Brain microvascular endothelial cell (primary cell): ENCODE results near the gene C16orf92.
A peak's percentile ranks its signal among the peaks of the same experiment; 100 is the strongest.

Experiments used
- DNase-seq: peaks from one replicate; pipeline ENCODE4 v3.0.0-alpha.2; 2020
- H3K27ac ChIP-seq: fragments of 250-450 bp; sonication (Bioruptor Pico); 2 replicates; pipeline ENCODE4 v1.5.1; 2020; ENCODE audit warnings: mild to moderate bottlenecking, moderate library complexity
- H3K27me3 ChIP-seq: fragments of 250-450 bp; sonication (Bioruptor Pico); replicated peaks from 2 replicates; pipeline ENCODE4 v1.5.1; 2020; ENCODE audit warnings: mild to moderate bottlenecking
- H3K36me3 ChIP-seq: fragments of 250-450 bp; sonication (Bioruptor Pico); replicated peaks from 2 replicates; pipeline ENCODE4 v1.5.1; 2020; ENCODE audit warnings: mild to moderate bottlenecking
- H3K4me3 ChIP-seq: 2 replicates; pipeline ENCODE4 v1.5.1; 2011; ENCODE audit warnings: low read depth, mild to moderate bottlenecking, control low read depth, low read length, moderate library complexity
- CTCF ChIP-seq: IDR thresholded peaks from 2 replicates; pipeline ENCODE4 v1.5.1; 2011; ENCODE audit warnings: low read depth, mild to moderate bottlenecking, moderate library complexity, low read length, control low read depth, inconsistent platforms; ENCODE audit errors: missing control alignments
- in situ Hi-C: cut with HindIII; loops from 2 replicates; pipeline ENCODE4 v1.10.0; 2017; ENCODE audit warnings: low sequenced_read_pairs, low pct_ligation_motif_present

C16orf92 gene

GRCh38 chr16:30046178-30046577 is 23.2 kb downstream of the C16orf92 start:
- no peak for TF ChIP-seq CTCF
- H3K4me3 ChIP-seq = no peak overlapping the region
- no peaks in the 10 kb centered on the region for H3K27me3 ChIP-seq
- no peak for DNase-seq
- H3K36me3 ChIP-seq = no peaks in the 10 kb centered on the region
- H3K27ac ChIP-seq = no peak overlapping the region
- in situ Hi-C loops = no loop called here

DNA sequence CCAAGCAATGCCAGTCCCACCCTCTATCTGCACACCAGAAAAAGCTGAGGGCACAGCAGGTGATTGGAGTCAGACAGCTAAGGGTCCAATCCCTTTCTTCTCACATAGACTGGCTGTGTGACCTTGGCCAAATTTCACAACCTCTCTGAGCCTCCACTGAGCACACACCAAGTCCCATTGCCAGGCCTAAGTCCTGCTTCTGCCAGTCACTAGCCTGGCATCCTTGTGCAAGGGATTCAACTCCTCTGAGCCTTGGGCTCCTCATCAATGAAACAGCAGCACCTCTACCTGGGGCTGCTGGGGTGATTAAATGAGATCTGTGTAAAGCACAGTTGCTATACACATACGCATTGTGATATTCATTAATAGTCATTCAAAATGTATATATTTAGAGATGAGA is 23.6 kb downstream of the C16orf92 start:
- Histone ChIP-seq H3K36me3 (no peaks in the 10 kb centered on the region), H3K27me3 (no peaks in the 10 kb centered on the region), H3K27ac (no peak overlapping the region), H3K4me3 (no peak overlapping the region)
- in situ Hi-C loops = no loop called here
- no peak for TF ChIP-seq CTCF
- no peak for DNase-seq

DNA sequence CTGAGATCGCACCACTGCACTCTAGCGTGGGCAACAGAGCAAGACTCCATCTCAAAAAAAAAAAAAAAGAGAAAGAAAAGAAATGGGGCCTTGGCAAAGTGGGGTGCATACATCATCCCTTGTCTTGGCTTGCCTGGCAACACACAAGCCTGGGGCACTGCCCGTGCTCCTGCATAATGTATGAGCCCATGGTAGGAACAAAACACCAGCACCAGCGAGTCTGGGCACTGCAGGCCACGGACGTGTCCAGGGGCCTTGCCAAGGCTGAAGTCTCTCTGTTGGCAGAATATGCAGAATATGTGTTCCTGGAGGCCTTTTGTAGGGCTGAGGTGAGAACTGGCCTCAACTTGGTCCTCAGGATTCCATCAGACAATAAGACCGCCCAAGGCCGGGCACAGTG is 26.9 kb downstream of the C16orf92 start:
- Histone ChIP-seq H3K36me3 (no peaks in the 10 kb centered on the region), H3K4me3 (no peak overlapping the region), H3K27me3 (no peaks in the 10 kb centered on the region), H3K27ac (no peak overlapping the region)
- DNase-seq = no peak
- no peak for TF ChIP-seq CTCF
- in situ Hi-C loops = no loop called here

GRCh38 chr16:30051518-30051917 is 28.5 kb downstream of the C16orf92 start:
- Histone ChIP-seq H3K27ac (peak overlapping the region; percentile 76), H3K4me3 (no peak overlapping the region), H3K36me3 (no peaks in the 10 kb centered on the region), H3K27me3 (no peaks in the 10 kb centered on the region)
- in situ Hi-C loops = no loop called here
- peak; percentile 82 for DNase-seq
- no peak for TF ChIP-seq CTCF

DNA sequence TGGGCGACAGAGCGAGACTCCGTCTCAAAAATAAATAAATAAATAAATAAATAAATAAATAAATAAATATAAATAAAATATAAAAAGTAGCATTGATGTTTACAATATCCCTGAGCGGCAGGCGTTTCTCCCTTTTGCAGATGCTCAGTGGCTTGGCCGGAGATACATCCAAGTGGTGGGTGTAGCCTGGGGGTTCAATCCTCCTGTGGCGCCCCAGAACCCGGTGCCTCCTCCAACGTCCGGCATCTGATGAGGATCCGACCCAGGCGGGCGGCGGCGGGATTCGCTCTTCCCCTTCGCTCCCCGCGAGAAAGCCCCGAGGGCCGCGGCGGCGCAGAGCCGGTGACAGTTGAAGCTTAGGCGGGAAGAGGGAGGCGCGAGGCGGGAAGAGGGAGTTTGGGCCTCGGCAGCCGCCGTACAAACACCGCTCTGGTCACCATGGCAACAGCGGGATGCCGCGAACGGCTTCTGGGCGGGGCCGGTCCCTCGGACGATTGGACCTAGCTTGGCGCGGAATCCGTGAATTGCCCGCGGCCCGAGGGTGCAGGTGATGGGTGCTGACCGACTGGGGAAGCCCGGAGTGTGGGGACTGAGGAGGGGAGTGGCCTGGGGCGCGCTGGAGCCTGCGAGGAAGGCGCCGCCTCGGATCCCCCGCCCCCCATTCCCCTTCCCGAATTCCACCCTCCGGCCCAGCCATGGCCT is 29.8 kb downstream of the C16orf92 start:
- DNase-seq = peak; percentile 91
- peak overlapping the region; percentile 59 for H3K27ac ChIP-seq

More for the DNA sequence above, 29.8 kb downstream of the C16orf92 start:
- no peaks in the 10 kb centered on the region for H3K36me3 ChIP-seq
- H3K27me3 ChIP-seq = no peaks in the 10 kb centered on the region
- in situ Hi-C loops = no loop called here
- no peak for TF ChIP-seq CTCF
- peak overlapping the region; percentile 79 for H3K4me3 ChIP-seq
